ENCODE data around the gene SPTB.

SPTB gene

GRCh38 chr14:64786296-64787149 lies 93.2 kb downstream of the SPTB start:
- no peak for DNase-seq

- DNase-seq, result no peak
Observed at GRCh38 chr14:64784006-64784405, 95.7 kb downstream of the SPTB start.

DNA sequence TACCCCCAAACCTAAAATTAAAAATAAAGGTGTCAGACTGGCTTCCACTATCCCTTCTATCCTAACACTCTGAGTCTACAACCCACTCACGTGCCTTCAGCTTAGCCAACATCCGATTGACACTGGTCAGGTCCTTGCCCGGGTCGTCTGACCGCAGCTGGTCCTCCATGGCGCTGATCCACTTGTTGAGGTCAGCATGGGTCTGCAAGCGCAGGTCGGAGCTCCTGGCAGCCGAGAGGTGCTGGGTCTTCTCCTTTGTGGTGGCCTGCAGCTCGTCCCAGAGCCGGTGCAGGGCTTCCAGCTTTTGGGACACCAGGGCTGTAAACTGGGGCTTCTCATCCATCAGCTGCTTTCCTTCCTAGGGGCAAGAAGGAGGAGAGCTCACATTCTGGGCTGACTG lies 97.5 kb downstream of the SPTB start:
- DNase-seq, result no peak

- DNase-seq, result no peak
Observed at GRCh38 chr14:64779472-64779871, 100.2 kb downstream of the SPTB start.

- DNase-seq, result no peak
Observed at GRCh38 chr14:64778104-64778754, 101.5 kb downstream of the SPTB start.

- no peak for DNase-seq
Observed at GRCh38 chr14:64777461-64777860, 102.2 kb downstream of the SPTB start.

DNA sequence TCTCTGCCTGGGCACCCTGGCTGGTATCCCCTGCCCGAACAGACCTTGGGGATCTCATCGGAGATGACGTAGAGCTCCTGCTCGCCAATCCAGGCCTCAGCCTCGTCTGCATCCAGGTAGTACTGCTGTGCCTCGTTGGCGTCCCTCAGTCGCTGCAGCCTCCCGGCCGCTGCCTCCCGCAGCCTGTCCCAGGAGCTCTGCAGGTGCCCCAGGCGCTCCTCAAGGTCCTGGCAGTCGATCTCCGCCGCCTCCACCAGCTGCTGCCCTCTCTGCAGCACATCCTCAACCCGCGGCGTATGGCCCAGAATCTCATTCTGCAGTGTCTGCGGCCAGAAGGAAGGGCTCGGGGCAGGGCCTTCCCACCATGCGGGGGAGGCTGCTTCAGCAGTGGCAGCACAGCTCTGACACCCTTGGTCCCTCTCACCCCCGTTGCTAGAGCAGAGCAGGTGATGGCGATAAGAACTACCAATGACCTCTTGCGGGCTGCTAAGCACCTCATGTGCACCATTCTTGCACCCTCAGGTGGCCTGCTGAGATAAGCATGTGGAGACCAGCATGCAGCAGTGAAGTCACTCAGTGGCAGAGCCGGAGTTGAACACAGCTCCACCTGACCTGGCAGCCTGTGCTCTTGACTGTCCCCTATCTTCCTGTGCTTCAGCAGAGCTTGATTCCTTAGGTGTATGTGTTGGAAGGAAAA lies 104.5 kb downstream of the SPTB start:
- no peak for DNase-seq

DNA sequence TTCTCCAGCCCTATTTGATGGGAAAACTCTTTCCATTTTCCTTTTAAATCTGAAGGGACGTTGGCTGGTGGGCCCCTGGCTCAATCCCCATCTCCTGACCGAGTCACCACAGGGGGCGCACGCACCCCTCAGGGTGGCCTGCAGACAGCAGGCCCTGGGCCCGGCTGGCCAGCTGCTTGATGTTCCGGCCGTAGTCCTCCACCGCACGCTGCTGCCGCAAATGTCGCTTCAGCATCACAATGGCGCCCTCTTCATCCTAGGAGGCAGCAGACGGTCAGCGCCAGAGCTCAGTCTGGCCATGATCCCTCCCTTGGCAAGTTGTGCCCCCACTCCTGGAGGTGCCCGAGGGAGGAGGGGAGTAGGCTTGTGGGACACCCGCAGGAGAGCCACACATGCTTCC lies 105.4 kb downstream of the SPTB start:
- no peak for DNase-seq

DNA sequence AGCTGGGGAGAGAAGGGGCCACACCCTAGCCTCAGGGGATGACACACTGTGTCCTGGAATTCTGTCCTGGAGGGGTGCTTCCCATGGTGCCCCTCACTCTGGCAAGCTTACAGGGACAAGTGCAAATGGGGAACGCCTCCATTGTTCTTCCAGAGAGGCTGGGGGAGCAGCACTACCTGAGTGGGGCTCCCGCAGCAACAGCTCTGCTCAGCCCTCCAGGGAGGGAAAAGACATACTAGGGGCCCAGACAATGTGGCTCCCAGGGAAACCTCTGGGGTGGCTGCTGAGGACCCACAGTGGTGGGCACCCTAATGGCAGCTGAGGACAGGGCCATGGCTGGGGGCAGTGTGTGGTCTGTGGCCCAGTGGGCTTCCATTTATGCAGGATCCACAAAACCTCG lies 106.1 kb downstream of the SPTB start:
- DNase-seq, result no peak

- DNase-seq, result no peak
Observed at GRCh38 chr14:64773046-64773445, 106.7 kb downstream of the SPTB start.

- no peak for DNase-seq
Observed at GRCh38 chr14:64772397-64772950, 107.2 kb downstream of the SPTB start.

GRCh38 chr14:64771161-64771560 lies 108.5 kb downstream of the SPTB start:
- no peak for DNase-seq

DNA sequence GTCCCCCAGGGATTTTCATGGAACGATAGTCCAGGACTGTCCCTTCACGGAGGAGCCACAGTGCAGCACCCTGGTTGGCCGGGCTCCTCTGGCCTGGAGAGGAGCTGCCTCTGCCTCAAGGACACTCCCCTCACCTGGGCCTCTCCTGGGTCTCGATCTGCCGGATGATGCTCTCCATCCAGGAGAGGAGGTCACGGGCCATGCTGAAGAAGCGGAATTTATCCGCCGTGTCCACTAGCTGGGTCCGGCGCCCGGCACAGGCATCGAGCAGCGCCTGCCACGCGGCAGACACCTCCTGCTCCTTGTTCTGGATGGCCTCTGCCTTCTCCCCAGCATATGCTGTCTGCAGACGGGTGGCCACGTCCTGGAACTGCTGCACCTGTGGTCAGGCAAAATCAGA lies 109.0 kb downstream of the SPTB start:
- no peak for DNase-seq

DNA sequence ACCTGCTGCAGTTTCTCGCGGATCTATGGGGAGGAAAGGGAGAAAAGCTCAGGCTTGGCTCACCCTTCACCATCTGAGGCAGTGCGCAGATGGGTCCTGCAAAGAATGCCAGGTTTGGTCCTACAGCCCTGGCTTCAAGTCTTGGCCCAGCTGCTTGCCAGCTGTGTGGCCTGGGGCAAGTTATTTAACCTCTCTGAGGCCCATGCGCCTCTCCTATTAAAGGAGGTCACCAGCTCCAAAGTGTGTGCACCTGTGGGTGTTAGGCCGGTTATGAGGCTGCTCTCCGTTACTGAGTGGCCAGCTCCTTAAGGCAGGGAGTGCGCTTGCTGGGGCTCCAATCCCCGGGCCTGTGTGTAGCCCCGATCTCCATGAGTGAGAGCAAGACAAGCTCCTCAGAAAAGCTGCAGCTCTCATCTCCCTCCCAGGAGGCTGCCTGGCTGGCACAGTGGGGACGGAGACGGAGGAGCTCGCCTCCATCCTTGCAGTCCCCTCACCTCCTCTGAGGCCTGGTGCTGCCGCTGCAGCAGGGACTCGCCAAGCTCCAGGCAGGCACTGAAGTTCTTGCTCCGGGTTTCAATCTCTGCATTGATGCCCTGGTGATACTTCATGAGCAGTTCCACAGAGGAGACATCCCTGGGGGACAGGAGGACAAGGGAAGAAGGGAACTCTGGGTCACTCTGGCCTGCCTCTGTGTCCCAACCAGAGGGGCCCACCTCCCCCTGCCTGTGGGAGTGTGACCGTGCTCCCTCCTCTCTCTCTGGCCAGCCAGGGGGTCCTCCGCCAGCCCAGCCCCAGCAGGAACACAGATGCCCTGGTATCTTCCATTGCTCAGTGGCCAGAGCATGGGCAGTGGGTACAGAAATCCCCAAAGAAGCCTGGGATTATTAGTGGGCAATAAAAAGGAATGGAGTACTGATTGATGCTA lies 110.3 kb downstream of the SPTB start:
- no peak for DNase-seq

DNA sequence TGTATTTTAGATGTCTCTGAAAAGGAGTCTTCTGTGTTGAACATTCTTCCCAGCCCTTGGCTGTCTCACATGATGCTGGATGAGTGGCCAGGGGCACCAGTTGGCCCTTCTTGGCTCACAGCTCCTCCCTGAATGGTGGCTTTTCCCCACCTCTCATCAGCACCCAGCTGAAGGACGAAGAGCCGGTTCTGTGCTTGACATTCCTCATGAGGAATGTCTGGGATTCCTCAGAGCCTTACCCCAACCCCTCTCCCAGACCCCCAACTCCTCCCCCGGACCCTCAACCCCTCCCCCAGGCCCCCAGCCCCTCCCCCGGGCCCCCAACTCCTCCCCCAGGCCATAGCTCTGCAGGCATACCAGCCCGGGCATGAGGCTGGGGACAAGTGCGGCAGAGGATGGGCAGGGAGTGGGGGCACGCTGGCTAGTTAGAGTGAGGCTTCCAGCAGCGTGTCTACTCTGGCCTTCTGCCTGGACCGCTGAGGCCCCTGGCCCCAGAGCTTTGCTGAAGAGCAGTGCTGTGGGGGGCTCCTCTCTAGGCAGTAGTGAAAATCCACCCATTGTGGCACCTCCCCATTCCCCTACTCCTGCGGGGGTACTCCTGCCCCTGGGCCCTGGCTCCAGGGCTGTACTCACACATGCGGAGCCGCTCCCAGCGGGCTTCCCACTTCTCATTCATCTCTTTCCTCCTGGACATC lies 111.2 kb downstream of the SPTB start:
- DNase-seq, result no peak

- no peak for DNase-seq
Observed at GRCh38 chr14:64767215-64767964, 112.3 kb downstream of the SPTB start.

- DNase-seq, result no peak
Observed at GRCh38 chr14:64766430-64767151, 113.1 kb downstream of the SPTB start.

GRCh38 chr14:64765740-64766302 lies 113.9 kb downstream of the SPTB start:
- no peak for DNase-seq

- no peak for DNase-seq
Observed at GRCh38 chr14:64764641-64765520, 114.8 kb downstream of the SPTB start.
